Activated B cell treated with CpG ODN at 0.5 μM for 24 hours (primary cell): ENCODE data around the gene TPP1. TPM values are rescaled to one million over a fixed set of nuclear protein-coding genes. Genes with fewer than 3 reads are reported as not detected.

ENCODE experiments used
- ATAC-seq: fragments of 200-7000 bp; cut with Tn5 transposase; one replicate; pipeline ENCODE4 v1.10.0; 2021; ENCODE audit warnings: low read depth, mild to moderate bottlenecking, moderate library complexity
- CTCF ChIA-PET: fragments of 350-600 bp; sonication (Branson Sonifier 250); formaldehyde crosslinking; loops from one replicate; lab custom pipeline; 2021; ENCODE audit warnings: antibody characterized with exemption; lab: Charles Lee
- POLR2A ChIA-PET: fragments of 350-600 bp; sonication (Branson Sonifier 250); formaldehyde crosslinking; loops from one replicate; lab custom pipeline; 2021; ENCODE audit warnings: antibody characterized with exemption; lab: Charles Lee
- DNase-seq: peaks from one replicate; pipeline ENCODE4 v3.0.0; 2022
- H3K27ac Mint-ChIP-seq: one replicate; pipeline ENCODE4 v1.8.0; 2020; ENCODE audit warnings: mixed read lengths
- H3K27me3 Mint-ChIP-seq: one replicate; pipeline ENCODE4 v1.8.0; 2021; ENCODE audit warnings: mixed read lengths
- H3K36me3 Mint-ChIP-seq: one replicate; pipeline ENCODE4 v1.8.0; 2021; ENCODE audit warnings: low read depth, mixed read lengths
- H3K4me1 Mint-ChIP-seq: one replicate; pipeline ENCODE4 v1.8.0; 2021; ENCODE audit warnings: mixed read lengths
- H3K4me3 Mint-ChIP-seq: one replicate; pipeline ENCODE4 v1.8.0; 2020; ENCODE audit warnings: mild to moderate bottlenecking, mixed read lengths
- H3K9me3 Mint-ChIP-seq: one replicate; pipeline ENCODE4 v1.8.0; 2020; ENCODE audit warnings: mixed read lengths
- CTCF ChIP-seq: fragments of 200-600 bp; IDR thresholded peaks from one replicate; pipeline ENCODE4 v1.8.0; 2022; ENCODE audit warnings: antibody characterized with exemption, mild to moderate bottlenecking
- intact Hi-C: fragments of 100-400 bp; cut with micrococcal nuclease; formaldehyde crosslinking; loops from one replicate; pipeline ENCODE4 v1.15.1; 2024
- total RNA-seq: library from RNA; stranded (reverse); gene quantifications from 2 replicates; pipeline ENCODE4 v1.2.3, GENCODE V29; 2022

The TPP1 gene
- total RNA-seq, 1 donor from 2014 or later, result 123 TPM

DNA sequence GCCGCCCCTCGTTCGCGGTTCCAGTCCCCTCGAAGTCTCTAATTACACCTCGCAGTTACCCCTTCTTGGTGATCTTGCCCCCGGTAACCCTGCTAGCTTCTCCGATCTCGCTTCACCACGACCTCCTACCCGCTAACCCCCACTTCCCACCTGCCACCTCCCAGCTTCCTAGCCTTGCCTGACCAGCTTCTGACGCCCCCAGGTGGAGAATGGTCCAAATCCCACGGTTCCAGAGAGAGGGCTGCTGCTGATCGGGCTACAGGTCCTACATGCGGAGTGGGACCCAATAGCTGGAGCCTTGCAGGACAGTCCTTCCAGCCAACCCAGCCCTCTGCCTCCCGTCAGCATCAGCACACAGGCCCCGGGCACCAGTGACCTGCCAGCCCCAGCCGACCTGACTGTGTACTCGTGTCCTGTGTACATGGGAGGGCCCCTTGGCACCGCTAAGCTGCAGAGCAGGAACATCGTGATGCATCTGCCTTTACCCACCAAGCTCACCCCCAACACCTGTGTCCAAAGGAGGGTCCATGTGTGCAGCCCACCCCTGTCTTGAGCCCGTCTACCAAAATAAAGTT lies 47.7 kb downstream of the TPP1 start:
- no peak for TF ChIP-seq CTCF
- H3K4me1 Mint-ChIP-seq, result no peaks in the 10 kb centered on the region
- CTCF ChIA-PET, result no interaction called here
- POLR2A ChIA-PET, result no interaction called here
- no peaks in the 10 kb centered on the region for H3K9me3 Mint-ChIP-seq
- DNase-seq (no peak), ATAC-seq (no peak)
- intact Hi-C loops, result no loop called here
- H3K27ac Mint-ChIP-seq, result no peak overlapping the region
- H3K4me3 Mint-ChIP-seq, result no peak overlapping the region
- no peaks in the 10 kb centered on the region for H3K27me3 Mint-ChIP-seq
- peaks cover 3% of the 10 kb centered on the region for H3K36me3 Mint-ChIP-seq

DNA sequence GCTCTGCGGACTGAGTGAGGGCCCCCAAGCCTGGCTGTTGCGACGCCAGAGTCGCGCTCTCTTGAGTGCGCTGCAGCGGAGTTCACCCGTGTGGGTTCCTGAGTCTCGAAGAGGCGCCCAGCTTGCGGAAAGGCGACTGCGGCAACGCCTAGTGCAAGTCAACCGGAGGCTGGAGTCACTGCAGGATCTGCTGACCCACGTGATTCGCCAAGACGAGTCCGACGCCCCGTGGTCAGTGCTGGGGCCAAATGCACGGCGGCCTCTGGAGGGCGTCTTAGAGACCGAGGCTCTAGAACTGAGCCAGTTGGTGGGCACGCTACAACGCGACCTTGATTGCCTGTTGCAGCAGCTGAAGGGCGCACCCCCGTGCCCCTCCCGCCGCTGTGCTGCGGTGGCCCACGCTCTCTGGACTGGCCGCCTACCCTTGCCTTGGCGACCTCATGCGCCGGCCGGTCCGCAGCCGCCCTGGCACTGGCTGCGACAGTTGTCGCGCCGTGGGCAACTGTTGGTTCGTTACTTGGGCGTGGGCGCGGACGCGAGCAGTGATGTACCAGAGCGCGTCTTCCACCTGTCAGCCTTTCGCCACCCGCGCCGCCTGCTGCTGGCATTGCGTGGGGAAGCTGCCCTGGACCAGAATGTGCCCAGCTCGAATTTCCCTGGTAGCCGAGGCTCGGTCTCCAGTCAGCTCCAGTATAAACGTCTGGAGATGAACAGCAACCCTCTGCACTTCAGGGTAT lies 48.4 kb downstream of the TPP1 start:
- Mint-ChIP-seq H3K4me1 (no peaks in the 10 kb centered on the region), H3K27ac (no peak overlapping the region), H3K36me3 (peaks cover 3% of the 10 kb centered on the region), H3K4me3 (no peak overlapping the region), H3K27me3 (no peaks in the 10 kb centered on the region), H3K9me3 (no peaks in the 10 kb centered on the region)
- POLR2A ChIA-PET, result no interaction called here
- CTCF ChIA-PET, result no interaction called here
- DNase-seq, result no peak
- intact Hi-C loops, result no loop called here
- no peak for TF ChIP-seq CTCF
- no peak for ATAC-seq

- H3K9me3 Mint-ChIP-seq, result no peaks in the 10 kb centered on the region
- TF ChIP-seq CTCF, result no peak
- CTCF ChIA-PET, result no interaction called here
Observed at GRCh38 chr11:6569706-6570105, 49.5 kb downstream of the TPP1 start.

GRCh38 chr11:6568191-6568918 lies 50.9 kb downstream of the TPP1 start:
- Mint-ChIP-seq H3K4me3 (no peak overlapping the region), H3K27me3 (no peaks in the 10 kb centered on the region), H3K27ac (no peak overlapping the region), H3K9me3 (no peaks in the 10 kb centered on the region), H3K36me3 (peaks cover 10% of the 10 kb centered on the region), H3K4me1 (no peaks in the 10 kb centered on the region)
- no peak for ATAC-seq
- intact Hi-C loops, result no loop called here
- TF ChIP-seq CTCF, result no peak
- DNase-seq, result no peak
- ChIA-PET CTCF (no interaction called here), POLR2A (no interaction called here)

More at GRCh38 chr11:6569706-6570105, 49.5 kb downstream of the TPP1 start:
- Mint-ChIP-seq H3K4me3 (no peak overlapping the region), H3K36me3 (peaks cover 6% of the 10 kb centered on the region), H3K27ac (no peak overlapping the region), H3K27me3 (no peaks in the 10 kb centered on the region), H3K4me1 (no peaks in the 10 kb centered on the region)
- intact Hi-C loops, result no loop called here
- POLR2A ChIA-PET, result no interaction called here
- no peak for ATAC-seq
- no peak for DNase-seq

DNA sequence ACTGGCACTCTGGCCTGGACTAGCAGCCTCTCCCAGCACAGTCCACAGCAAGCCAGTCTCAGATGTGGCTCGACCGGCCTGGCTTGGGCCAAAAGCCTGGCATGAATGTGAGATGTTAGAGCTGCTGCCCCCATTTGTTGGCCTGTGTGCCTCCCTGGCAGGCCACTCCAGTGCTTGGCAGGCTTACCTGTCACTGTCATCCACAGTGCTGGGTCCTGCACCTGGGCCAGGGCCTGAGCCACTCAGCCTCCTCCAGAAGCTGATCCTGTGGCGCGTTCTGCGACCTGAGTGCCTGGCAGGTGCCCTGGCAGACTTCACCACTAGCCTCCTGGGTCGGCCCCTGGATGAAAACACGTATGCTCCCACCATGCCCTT lies 51.9 kb downstream of the TPP1 start:
- intact Hi-C loops, result no loop called here
- H3K4me1 Mint-ChIP-seq, result no peaks in the 10 kb centered on the region
- POLR2A ChIA-PET, result no interaction called here

More for the DNA sequence above, 51.9 kb downstream of the TPP1 start:
- Mint-ChIP-seq H3K27ac (no peak overlapping the region), H3K27me3 (no peaks in the 10 kb centered on the region), H3K4me3 (no peak overlapping the region), H3K9me3 (no peaks in the 10 kb centered on the region), H3K36me3 (peaks cover 15% of the 10 kb centered on the region)
- CTCF ChIA-PET, result no interaction called here
- ATAC-seq (no peak), DNase-seq (no peak)
- TF ChIP-seq CTCF, result no peak
